OCI-LY7 (cell line): Measurements from ENCODE around the gene TIMM8B. TPM values are rescaled to one million over a fixed set of nuclear protein-coding genes. Genes with fewer than 3 reads are reported as not detected.
"Not testable (repeated sequence)": the region's sequence is repeated elsewhere in the genome, so short reads cannot be mapped to it uniquely, and the experiment has no call there.

Source experiments
- BruUV-seq: library from RNA; stranded (reverse); fragments of 400-500 nt; replicated peaks from 2 replicates; lab custom pipeline; 2021; lab: Mats Ljungman, UMichigan
- CTCF ChIA-PET: fragments of 300-600 bp; sonication (Branson Sonifier 250); formaldehyde crosslinking; loops from one replicate; lab custom pipeline; 2022; ENCODE audit warnings: antibody characterized with exemption; ENCODE audit not compliant: unreplicated experiment; lab: Charles Lee
- POLR2A ChIA-PET: fragments of 300-600 bp; sonication (Branson Sonifier 250); formaldehyde crosslinking; loops from one replicate; lab custom pipeline; 2022; ENCODE audit warnings: antibody characterized with exemption; lab: Charles Lee
- DNase-seq: peaks from one replicate; pipeline ENCODE4 v3.0.0-alpha.2; 2015; ENCODE audit warnings: low spot score
- H2AFZ ChIP-seq: fragments of 200-600 bp; sonication (generic), shearing (Covaris generic); 2 replicates; pipeline ENCODE4 v1.6.1; 2014; ENCODE audit warnings: mild to moderate bottlenecking, antibody characterized with exemption, low read length, moderate library complexity
- H3K27ac ChIP-seq: fragments of 200-600 bp; sonication (generic); 2 replicates; pipeline ENCODE4 v1.5.1; 2014; ENCODE audit warnings: mixed run types, low read depth, mild to moderate bottlenecking, moderate library complexity, low read length, inconsistent platforms; ENCODE audit not compliant: poor library complexity, severe bottlenecking
- H3K36me3 ChIP-seq: fragments of 200-600 bp; sonication (generic); 2 replicates; pipeline ENCODE4 v1.6.1; 2014; ENCODE audit warnings: mild to moderate bottlenecking, antibody characterized with exemption, low read length, moderate library complexity, mixed read lengths; ENCODE audit not compliant: insufficient read depth
- H3K4me1 ChIP-seq: fragments of 200-600 bp; sonication (generic); 2 replicates; pipeline ENCODE4 v1.5.1; 2014; ENCODE audit warnings: mild to moderate bottlenecking, low read length; ENCODE audit not compliant: insufficient read depth, poor library complexity, severe bottlenecking
- H3K4me2 ChIP-seq: fragments of 200-600 bp; sonication (generic); 2 replicates; pipeline ENCODE4 v1.6.1; 2014; ENCODE audit warnings: mild to moderate bottlenecking, low read length
- H3K4me3 ChIP-seq: fragments of 200-600 bp; sonication (generic); 2 replicates; pipeline ENCODE4 v1.5.1; 2014; ENCODE audit warnings: mild to moderate bottlenecking, low read depth, low read length; ENCODE audit not compliant: poor library complexity, severe bottlenecking
- H3K79me2 ChIP-seq: fragments of 200-600 bp; sonication (generic); 2 replicates; pipeline ENCODE4 v1.6.1; 2016; ENCODE audit warnings: low read depth, mild to moderate bottlenecking, low read length, moderate library complexity, mixed read lengths; ENCODE audit not compliant: insufficient read depth
- H3K9me2 ChIP-seq: fragments of 200-600 bp; sonication (generic); 2 replicates; pipeline ENCODE4 v1.6.1; 2016; ENCODE audit warnings: mild to moderate bottlenecking, low read length, mixed read lengths; ENCODE audit not compliant: insufficient read depth
- H3K9me3 ChIP-seq: fragments of 200-600 bp; sonication (generic); 2 replicates; pipeline ENCODE4 v1.6.1; 2014; ENCODE audit warnings: mild to moderate bottlenecking, mixed run types, low read length, mixed read lengths
- H4K20me1 ChIP-seq: fragments of 200-600 bp; sonication (generic); 2 replicates; pipeline ENCODE4 v1.6.1; 2014; ENCODE audit warnings: mild to moderate bottlenecking, antibody characterized with exemption, low read length, moderate library complexity, mixed read lengths; ENCODE audit not compliant: insufficient read depth
- EZH2phosphoT487 ChIP-seq: fragments of 200-600 bp; sonication (generic); IDR thresholded peaks from 2 replicates; pipeline ENCODE4 v1.6.1; 2018; ENCODE audit warnings: low read depth, borderline replicate concordance, mild to moderate bottlenecking, mixed run types, antibody characterized with exemption, low read length, moderate library complexity, mixed read lengths
- intact Hi-C: fragments of 100-400 bp; cut with micrococcal nuclease; formaldehyde crosslinking; loops from one replicate; pipeline ENCODE4 v1.10.0; 2022; ENCODE audit not compliant: unreplicated experiment
- total RNA-seq, 2 experiments: library from RNA; depleted of rRNA in 1 of 2; stranded (reverse); fragments of >200 nt in 1 of 2; shearing (Covaris generic) in 1 of 2; gene quantifications; 2 replicates each; pipeline ENCODE4 v1.2.3, GENCODE V29; 2014 to 2022
- TF ChIP-seq, protein P1 (sequence below): fragments of 200-600 bp; sonication (generic); conservative IDR thresholded peaks from 2 replicates; pipeline ENCODE4 v1.5.1; 2014; ENCODE audit warnings: mild to moderate bottlenecking, antibody characterized with exemption, low read length, moderate library complexity, mixed read lengths

TIMM8B gene
- total RNA-seq, 2 experiments from 2014 or later: 58.2 to 71.3 TPM

- Histone ChIP-seq H3K4me3 (no peak overlapping the region), H2AFZ (no peak overlapping the region), H3K27ac (no peak overlapping the region), H4K20me1 (no peaks in the 10 kb centered on the region), H3K9me2 (no peaks in the 10 kb centered on the region), H3K79me2 (no peaks in the 10 kb centered on the region), H3K4me1 (no peaks in the 10 kb centered on the region), H3K9me3 (no peaks in the 10 kb centered on the region), H3K4me2 (no peak overlapping the region), H3K36me3 (peaks cover 61% of the 10 kb centered on the region)
- TF ChIP-seq EZH2phosphoT487: no peak
- TF ChIP-seq, protein P1, sequence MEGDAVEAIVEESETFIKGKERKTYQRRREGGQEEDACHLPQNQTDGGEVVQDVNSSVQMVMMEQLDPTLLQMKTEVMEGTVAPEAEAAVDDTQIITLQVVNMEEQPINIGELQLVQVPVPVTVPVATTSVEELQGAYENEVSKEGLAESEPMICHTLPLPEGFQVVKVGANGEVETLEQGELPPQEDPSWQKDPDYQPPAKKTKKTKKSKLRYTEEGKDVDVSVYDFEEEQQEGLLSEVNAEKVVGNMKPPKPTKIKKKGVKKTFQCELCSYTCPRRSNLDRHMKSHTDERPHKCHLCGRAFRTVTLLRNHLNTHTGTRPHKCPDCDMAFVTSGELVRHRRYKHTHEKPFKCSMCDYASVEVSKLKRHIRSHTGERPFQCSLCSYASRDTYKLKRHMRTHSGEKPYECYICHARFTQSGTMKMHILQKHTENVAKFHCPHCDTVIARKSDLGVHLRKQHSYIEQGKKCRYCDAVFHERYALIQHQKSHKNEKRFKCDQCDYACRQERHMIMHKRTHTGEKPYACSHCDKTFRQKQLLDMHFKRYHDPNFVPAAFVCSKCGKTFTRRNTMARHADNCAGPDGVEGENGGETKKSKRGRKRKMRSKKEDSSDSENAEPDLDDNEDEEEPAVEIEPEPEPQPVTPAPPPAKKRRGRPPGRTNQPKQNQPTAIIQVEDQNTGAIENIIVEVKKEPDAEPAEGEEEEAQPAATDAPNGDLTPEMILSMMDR: no peak
- CTCF ChIA-PET: no interaction called here
- intact Hi-C loops: no loop called here
- POLR2A ChIA-PET: interaction anchor here (1.0 to 1.6 kb wide), 4 partner anchors 8 to 9 kb away, joined by 3 to 6 read pairs (median 4); partner anchors contain the start of genes SDHD and TIMM8B
- no TSS peak for BruUV-seq
- DNase-seq: no peak
Observed at GRCh38 chr11:112096194-112096593, 9.6 kb upstream of the TIMM8B start.

DNA sequence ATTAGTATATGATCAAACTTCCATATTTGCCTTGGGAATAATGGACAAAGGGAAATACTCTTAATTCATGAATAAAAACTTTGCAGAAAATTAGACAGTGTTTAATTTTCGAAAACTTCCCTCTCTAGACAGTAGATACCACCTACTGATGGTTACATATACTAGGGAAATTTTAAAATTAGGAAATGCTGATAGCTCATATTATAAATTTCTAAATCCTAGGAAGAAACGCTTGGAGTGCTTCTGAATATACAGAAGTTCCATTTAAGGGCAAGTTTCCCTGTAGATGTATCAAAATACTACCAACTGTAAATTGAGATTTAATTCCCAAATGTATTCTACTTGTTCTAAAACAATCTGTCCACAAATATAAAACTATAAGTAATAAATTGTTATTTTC, 8.7 kb upstream of the TIMM8B start:
- H3K36me3 ChIP-seq: peaks cover 70% of the 10 kb centered on the region
- DNase-seq, intact Hi-C loops, H3K9me3 ChIP-seq, H3K4me3 ChIP-seq, H3K9me2 ChIP-seq, H4K20me1 ChIP-seq, CTCF ChIA-PET, H3K4me1 ChIP-seq, H2AFZ ChIP-seq, H3K27ac ChIP-seq, H3K79me2 ChIP-seq, H3K4me2 ChIP-seq: not testable (repeated sequence)
- POLR2A ChIA-PET: interaction anchor here (0.6 to 1.6 kb wide), 5 partner anchors 8 to 21 kb away, joined by 3 to 4 read pairs (median 3); partner anchors contain the start of genes SDHD and TIMM8B
- TSS peak; percentile 55 for BruUV-seq

DNA sequence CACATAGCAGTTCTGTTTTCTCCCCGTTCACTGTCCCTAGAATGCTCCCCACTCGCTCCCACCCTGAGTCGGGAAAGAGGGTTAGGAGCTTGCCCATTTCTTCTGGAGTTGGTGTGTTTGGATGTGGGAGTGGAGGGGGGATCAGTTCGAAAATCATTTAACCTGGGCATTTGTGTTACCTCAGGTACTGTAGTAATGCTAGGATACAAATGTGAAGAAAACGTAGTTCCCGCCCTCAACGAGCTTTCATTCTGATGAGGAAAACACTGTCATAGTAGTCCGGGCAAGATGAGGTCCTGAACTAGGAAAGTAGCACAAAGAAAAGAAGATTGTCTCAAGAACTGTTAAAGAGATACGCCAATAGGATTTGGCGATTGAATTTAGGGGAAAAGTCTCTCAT, 656 bp upstream of the TIMM8B start:
- peaks cover 46% of the 10 kb centered on the region for H3K79me2 ChIP-seq
- peak overlapping the region; percentile 89 for H3K4me3 ChIP-seq

More for the DNA sequence above, 656 bp upstream of the TIMM8B start:
- Histone ChIP-seq H2AFZ (peak overlapping the region; percentile 68; the same call in 1 of the 2 replicates), H3K4me2 (peak overlapping the region; percentile 85), H4K20me1 (no peaks in the 10 kb centered on the region), H3K36me3 (peaks cover 79% of the 10 kb centered on the region), H3K4me1 (peaks cover 24% of the 10 kb centered on the region), H3K9me2 (no peaks in the 10 kb centered on the region), H3K27ac (peak overlapping the region; percentile 56), H3K9me3 (no peaks in the 10 kb centered on the region)
- intact Hi-C loops: loop anchor here (5.0 kb wide), 2 partner anchors 150 to 210 kb away; partner anchors contain the start of genes CFAP68, DIXDC1 and FDXACB1
- TSS peak; percentile 60 for BruUV-seq
- ChIA-PET POLR2A (interaction anchor here (0.8 to 1.7 kb wide), 12 partner anchors 8 to 216 kb away, joined by 3 to 11 read pairs (median 4); partner anchors contain the start of gene ALG9), CTCF (interaction anchor here (0.6 kb wide), 1 partner anchor 155 kb away, joined by 3 read pairs; no protein-coding TSS in a partner anchor)
- TF ChIP-seq EZH2phosphoT487: no peak
- TF ChIP-seq, protein P1: no peak
- peak; percentile 8 for DNase-seq
